A549 (cell line): ENCODE results near the gene ADAM10. TPM values are rescaled to one million over a fixed set of nuclear protein-coding genes. Genes with fewer than 3 reads are reported as not detected.

ENCODE experiments used
- ATAC-seq, 2 experiments: fragments of 200-7000 bp in 1 of 2; fragments of >200 bp in 1 of 2; cut with Nextera tagmentation in 1 of 2; cut with Tn5 transposase in 1 of 2; 3 replicates each; pipeline versions ENCODE4 v1.8.0 to v1.9.1; 2018 to 2020; ENCODE audit warnings: mild to moderate bottlenecking in 1 of 2, moderate library complexity in 1 of 2
- CTCF ChIA-PET: fragments of 300-600 bp; sonication (Branson Sonifier 250); formaldehyde crosslinking; extraction: SDS; loops from one replicate; lab custom pipeline; 2021; ENCODE audit warnings: antibody characterized with exemption, inconsistent platforms; lab: Yijun Ruan, JAX
- POLR2A ChIA-PET: fragments of 350-600 bp; formaldehyde crosslinking; extraction: SDS; loops from one replicate; lab custom pipeline; 2021; ENCODE audit warnings: antibody characterized with exemption, inconsistent platforms; lab: Yijun Ruan, JAX
- DNase-seq, 2 experiments: peaks; one replicate each; pipeline versions ENCODE4 v3.0.0 to v3.0.0-alpha.2; 2011 to 2016; ENCODE audit warnings: low read depth in 1 of 2, low spot score in 1 of 2
- FAIRE-seq: peaks from 2 replicates; lab custom pipeline; 2011; peaks lifted over from hg19 to GRCh38; lab: Jason Lieb, UNC
- H3K27ac ChIP-seq, 2 experiments: fragments of >200 bp; sonication (Bioruptor Twin); formaldehyde crosslinking; 3 replicates each; pipeline ENCODE4 v1.5.1; 2016 to 2017
- H3K4me1 ChIP-seq: fragments of >200 bp; sonication (Bioruptor Twin); formaldehyde crosslinking; 3 replicates; pipeline ENCODE4 v1.6.1; 2016
- H3K4me2 ChIP-seq: fragments of >200 bp; sonication (Bioruptor Twin); formaldehyde crosslinking; 3 replicates; pipeline ENCODE4 v1.6.1; 2016
- H3K4me3 ChIP-seq: fragments of >200 bp; sonication (Bioruptor Twin); formaldehyde crosslinking; 3 replicates; pipeline ENCODE4 v1.5.1; 2016
- H3K9me3 ChIP-seq: fragments of >200 bp; sonication (Bioruptor Twin); formaldehyde crosslinking; 3 replicates; pipeline ENCODE4 v1.6.1; 2016
- EHF ChIP-seq: fragments of 250-450 bp; sonication (Bioruptor Pico); IDR thresholded peaks from 2 replicates; pipeline ENCODE4 v1.5.0; 2020; ENCODE audit warnings: mild to moderate bottlenecking
- FOSL2 ChIP-seq, 2 experiments: fragments of 450-650 bp in 1 of 2; fragments of >200 bp in 1 of 2; sonication (Bioruptor Twin) in 1 of 2; formaldehyde crosslinking; IDR thresholded peaks; 2 replicates each; pipeline versions ENCODE4 v1.5.0 to v1.6.1; 2016 to 2020; ENCODE audit warnings: mild to moderate bottlenecking in 1 of 2, moderate library complexity in 1 of 2
- HOXA7 ChIP-seq: fragments of 250-450 bp; sonication (Bioruptor Pico); IDR thresholded peaks from 2 replicates; pipeline ENCODE4 v1.5.0; 2020; ENCODE audit warnings: mild to moderate bottlenecking, moderate library complexity
- RAD21 ChIP-seq, 2 experiments: fragments of >200 bp in 1 of 2; sonication (Bioruptor Twin) in 1 of 2; formaldehyde crosslinking in 1 of 2; IDR thresholded peaks in 1 of 2; conservative IDR thresholded peaks in 1 of 2; 2 replicates in 1 of 2; 3 replicates in 1 of 2; pipeline ENCODE4 v1.6.1; 2012 to 2018; ENCODE audit warnings: inconsistent platforms in 1 of 2
- RCOR1 ChIP-seq: fragments of 150-350 bp; IDR thresholded peaks from 2 replicates; pipeline ENCODE4 v1.6.1; 2014; ENCODE audit warnings: antibody characterized with exemption, low read length, low read depth
- SMC3 ChIP-seq: fragments of >200 bp; sonication (Bioruptor Twin); formaldehyde crosslinking; IDR thresholded peaks from 3 replicates; pipeline ENCODE4 v1.6.1; 2018; ENCODE audit warnings: inconsistent platforms
- TFCP2L1 ChIP-seq: fragments of 250-450 bp; sonication (Bioruptor Pico); IDR thresholded peaks from 2 replicates; pipeline ENCODE4 v1.5.0; 2021; ENCODE audit warnings: mild to moderate bottlenecking
- ZSCAN20 ChIP-seq: fragments of 250-450 bp; sonication (Bioruptor Pico); IDR thresholded peaks from 2 replicates; pipeline ENCODE4 v1.8.0; 2022; ENCODE audit warnings: mild to moderate bottlenecking, moderate library complexity
- WGBS: methylation state at CpG from one replicate; pipeline ENCODE4 v1.1.6; 2017; ENCODE audit errors: missing lambda C conversion rate; 5-methylcytosine and 5-hydroxymethylcytosine counted together
- polyA plus RNA-seq, 4 experiments: library from polyadenylated mRNA; depleted of rRNA in 3 of 4; stranded (reverse); fragments of >200 nt; fragmentation: RNase III in 1 of 4; extraction: RNeasy Plus Mini Kit Qiagen cat#74134 plus additional on column Dnase treatment in 1 of 4; gene quantifications; 2 replicates in 3 of 4; 3 replicates in 1 of 4; pipeline ENCODE4 v1.2.3, GENCODE V29; 2011 to 2017
- TF ChIP-seq, protein P1 (sequence below): IDR thresholded peaks from 2 replicates; pipeline ENCODE4 v1.6.1; 2012
- TF ChIP-seq, protein P2 (sequence below): fragments of >200 bp; sonication (Bioruptor Twin); formaldehyde crosslinking; IDR thresholded peaks from 3 replicates; pipeline ENCODE4 v1.5.1; 2016
- TF ChIP-seq, protein P3 (sequence below): IDR thresholded peaks from 2 replicates; pipeline ENCODE4 v1.6.1; 2012; ENCODE audit warnings: low read depth, borderline replicate concordance
- TF ChIP-seq, protein P4 (sequence below): IDR thresholded peaks from 2 replicates; pipeline ENCODE4 v1.6.1; 2012
- TF ChIP-seq, protein P5 (sequence below): fragments of 150-350 bp; IDR thresholded peaks from 2 replicates; pipeline ENCODE4 v1.6.1; 2014; ENCODE audit warnings: low read depth, mild to moderate bottlenecking, low read length

ADAM10 gene
- polyA plus RNA-seq, 2 of the 4 experiments (the other 2 are of a cell fraction) = 200 to 210 TPM

DNA sequence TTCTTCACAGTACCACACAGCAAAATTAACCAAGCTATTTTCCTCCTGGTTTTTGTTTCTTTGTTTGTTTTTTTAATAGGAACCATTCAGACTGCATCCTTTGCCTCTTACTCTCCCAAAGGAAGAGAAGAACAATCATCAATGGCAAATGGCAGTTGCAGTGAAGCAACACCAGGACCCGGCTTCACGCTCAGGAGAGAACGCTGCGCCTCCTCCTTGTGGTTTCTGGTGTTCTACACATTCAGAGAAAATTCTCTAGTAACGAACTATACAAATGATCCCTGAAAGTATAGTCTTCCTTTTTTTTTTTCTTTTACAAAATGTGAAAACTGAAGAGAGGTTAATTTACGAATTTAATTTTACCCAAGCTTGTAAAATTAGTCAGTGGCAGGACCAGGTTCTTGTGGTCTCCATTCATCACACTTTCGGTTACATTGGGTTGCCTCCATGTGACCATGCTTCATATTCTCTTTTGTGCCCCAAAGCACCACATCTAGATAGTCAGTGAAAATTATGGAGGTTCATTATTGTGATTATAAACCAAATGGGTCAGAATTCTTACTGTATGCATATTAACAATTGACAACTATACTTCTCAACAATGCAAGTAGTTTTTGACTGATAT is 11.0 kb upstream of the ADAM10 start:
- ATAC-seq = no peak
- Histone ChIP-seq H3K9me3 (peaks cover 18% of the 10 kb centered on the region), H3K4me2 (no peak overlapping the region), H3K4me1 (peaks cover 5% of the 10 kb centered on the region; the same call in 2 of the 3 replicates), H3K4me3 (no peak overlapping the region), H3K27ac (no peak overlapping the region)
- DNase-seq = no peak
- FAIRE-seq = no peak
- 75% methylated on average over 7 of the region's 7 CpGs for WGBS
- CTCF ChIA-PET = interaction anchor here (0.7 to 3.5 kb wide), 7 partner anchors 9 to 547 kb away, joined by 3 to 25 read pairs (median 4); partner anchors contain the start of genes ADAM10 and MINDY2
- TF ChIP-seq, protein P1, sequence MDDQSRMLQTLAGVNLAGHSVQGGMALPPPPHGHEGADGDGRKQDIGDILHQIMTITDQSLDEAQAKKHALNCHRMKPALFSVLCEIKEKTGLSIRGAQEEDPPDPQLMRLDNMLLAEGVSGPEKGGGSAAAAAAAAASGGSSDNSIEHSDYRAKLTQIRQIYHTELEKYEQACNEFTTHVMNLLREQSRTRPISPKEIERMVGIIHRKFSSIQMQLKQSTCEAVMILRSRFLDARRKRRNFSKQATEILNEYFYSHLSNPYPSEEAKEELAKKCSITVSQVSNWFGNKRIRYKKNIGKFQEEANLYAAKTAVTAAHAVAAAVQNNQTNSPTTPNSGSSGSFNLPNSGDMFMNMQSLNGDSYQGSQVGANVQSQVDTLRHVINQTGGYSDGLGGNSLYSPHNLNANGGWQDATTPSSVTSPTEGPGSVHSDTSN = no peak
- no peak for TF ChIP-seq EHF (CRISPR knock-in tag)
- TF ChIP-seq, protein P2, sequence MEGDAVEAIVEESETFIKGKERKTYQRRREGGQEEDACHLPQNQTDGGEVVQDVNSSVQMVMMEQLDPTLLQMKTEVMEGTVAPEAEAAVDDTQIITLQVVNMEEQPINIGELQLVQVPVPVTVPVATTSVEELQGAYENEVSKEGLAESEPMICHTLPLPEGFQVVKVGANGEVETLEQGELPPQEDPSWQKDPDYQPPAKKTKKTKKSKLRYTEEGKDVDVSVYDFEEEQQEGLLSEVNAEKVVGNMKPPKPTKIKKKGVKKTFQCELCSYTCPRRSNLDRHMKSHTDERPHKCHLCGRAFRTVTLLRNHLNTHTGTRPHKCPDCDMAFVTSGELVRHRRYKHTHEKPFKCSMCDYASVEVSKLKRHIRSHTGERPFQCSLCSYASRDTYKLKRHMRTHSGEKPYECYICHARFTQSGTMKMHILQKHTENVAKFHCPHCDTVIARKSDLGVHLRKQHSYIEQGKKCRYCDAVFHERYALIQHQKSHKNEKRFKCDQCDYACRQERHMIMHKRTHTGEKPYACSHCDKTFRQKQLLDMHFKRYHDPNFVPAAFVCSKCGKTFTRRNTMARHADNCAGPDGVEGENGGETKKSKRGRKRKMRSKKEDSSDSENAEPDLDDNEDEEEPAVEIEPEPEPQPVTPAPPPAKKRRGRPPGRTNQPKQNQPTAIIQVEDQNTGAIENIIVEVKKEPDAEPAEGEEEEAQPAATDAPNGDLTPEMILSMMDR = no peak
- TF ChIP-seq RCOR1 = no peak
- no peak for TF ChIP-seq HOXA7 (CRISPR knock-in tag)
- POLR2A ChIA-PET = interaction anchor here (0.6 to 2.2 kb wide), 4 partner anchors 10 to 30 kb away, joined by 3 to 7 read pairs (median 4); partner anchors contain the start of genes ADAM10 and MINDY2

DNA sequence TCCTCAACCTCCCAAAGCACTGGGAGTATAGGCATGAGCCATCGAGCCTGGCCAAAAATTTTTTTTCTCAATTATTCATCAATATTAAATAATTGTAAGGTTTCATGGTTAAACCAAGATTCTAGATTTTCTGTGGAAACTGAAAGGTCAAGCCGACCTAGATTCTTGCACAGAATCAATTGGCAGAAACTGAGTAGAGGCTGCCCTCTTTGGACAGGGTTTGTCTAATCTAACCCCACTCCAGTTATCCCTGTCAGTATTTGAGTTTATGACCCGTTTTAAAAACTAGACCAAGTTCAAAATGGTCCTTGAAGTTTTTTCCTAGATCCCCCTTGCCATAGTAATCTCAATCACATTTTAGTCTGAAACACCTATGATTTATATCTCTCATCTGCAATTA is 8.6 kb upstream of the ADAM10 start:
- WGBS = 20% methylated on average over 3 of the region's 3 CpGs

More for the DNA sequence above, 8.6 kb upstream of the ADAM10 start:
- TF ChIP-seq TFCP2L1 (CRISPR knock-in tag) (no peak), ZSCAN20 (CRISPR knock-in tag) (no peak), SMC3 (peak; percentile 52), RAD21 (conservative IDR thresholded peaks at IDR 0.05 in 1 of 2, IDR thresholded peaks at IDR 0.05 in 1 of 2) (peak; percentile 77 to 78), FOSL2 (IDR thresholded peaks at IDR 0.05) (no peak), FOSL2 (CRISPR knock-in tag; IDR thresholded peaks at IDR 0.05) (no peak)
- TF ChIP-seq, protein P3, sequence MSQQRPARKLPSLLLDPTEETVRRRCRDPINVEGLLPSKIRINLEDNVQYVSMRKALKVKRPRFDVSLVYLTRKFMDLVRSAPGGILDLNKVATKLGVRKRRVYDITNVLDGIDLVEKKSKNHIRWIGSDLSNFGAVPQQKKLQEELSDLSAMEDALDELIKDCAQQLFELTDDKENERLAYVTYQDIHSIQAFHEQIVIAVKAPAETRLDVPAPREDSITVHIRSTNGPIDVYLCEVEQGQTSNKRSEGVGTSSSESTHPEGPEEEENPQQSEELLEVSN = no peak
- TF ChIP-seq, protein P4, sequence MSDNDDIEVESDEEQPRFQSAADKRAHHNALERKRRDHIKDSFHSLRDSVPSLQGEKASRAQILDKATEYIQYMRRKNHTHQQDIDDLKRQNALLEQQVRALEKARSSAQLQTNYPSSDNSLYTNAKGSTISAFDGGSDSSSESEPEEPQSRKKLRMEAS = no peak
- TF ChIP-seq, protein P2 = peak; percentile 53
- TF ChIP-seq, protein P5, sequence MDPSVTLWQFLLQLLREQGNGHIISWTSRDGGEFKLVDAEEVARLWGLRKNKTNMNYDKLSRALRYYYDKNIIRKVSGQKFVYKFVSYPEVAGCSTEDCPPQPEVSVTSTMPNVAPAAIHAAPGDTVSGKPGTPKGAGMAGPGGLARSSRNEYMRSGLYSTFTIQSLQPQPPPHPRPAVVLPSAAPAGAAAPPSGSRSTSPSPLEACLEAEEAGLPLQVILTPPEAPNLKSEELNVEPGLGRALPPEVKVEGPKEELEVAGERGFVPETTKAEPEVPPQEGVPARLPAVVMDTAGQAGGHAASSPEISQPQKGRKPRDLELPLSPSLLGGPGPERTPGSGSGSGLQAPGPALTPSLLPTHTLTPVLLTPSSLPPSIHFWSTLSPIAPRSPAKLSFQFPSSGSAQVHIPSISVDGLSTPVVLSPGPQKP = no peak
- TF ChIP-seq, all 56 proteins: peak for 3
- ChIA-PET POLR2A (interaction anchor here (0.6 to 3.4 kb wide), 4 partner anchors 8 to 36 kb away, joined by 3 to 24 read pairs (median 8); partner anchors contain the start of genes ADAM10 and MINDY2), CTCF (interaction anchor here (0.7 to 3.1 kb wide), 10 partner anchors 8 to 537 kb away, joined by 3 to 18 read pairs (median 4); partner anchors contain the start of gene MINDY2)
- no peak overlapping the region for H3K4me3 ChIP-seq
- DNase-seq = peak in 1 of 2 experiments; percentile 47
- ATAC-seq = peak in 1 of 2 experiments; percentile 79; a peak in 3 of 6 replicates
- H3K4me2 ChIP-seq = no peak overlapping the region
- peaks cover 5% of the 10 kb centered on the region; the same call in 2 of the 3 replicates for H3K4me1 ChIP-seq
- no peaks in the 10 kb centered on the region; the same call in 2 of the 3 replicates for H3K9me3 ChIP-seq
- no peak overlapping the region; a peak in 1 of 6 replicates for H3K27ac ChIP-seq
- FAIRE-seq = no peak
